ENCODE results near the gene DNAH14. TPM values are rescaled to one million over a fixed set of nuclear protein-coding genes. Genes with fewer than 3 reads are reported as not detected.

Gene DNAH14
- total and polyA plus RNA-seq, 2 donors (not counting 1 experiment from before 2014, with no cell fraction given), result not detected

DNA sequence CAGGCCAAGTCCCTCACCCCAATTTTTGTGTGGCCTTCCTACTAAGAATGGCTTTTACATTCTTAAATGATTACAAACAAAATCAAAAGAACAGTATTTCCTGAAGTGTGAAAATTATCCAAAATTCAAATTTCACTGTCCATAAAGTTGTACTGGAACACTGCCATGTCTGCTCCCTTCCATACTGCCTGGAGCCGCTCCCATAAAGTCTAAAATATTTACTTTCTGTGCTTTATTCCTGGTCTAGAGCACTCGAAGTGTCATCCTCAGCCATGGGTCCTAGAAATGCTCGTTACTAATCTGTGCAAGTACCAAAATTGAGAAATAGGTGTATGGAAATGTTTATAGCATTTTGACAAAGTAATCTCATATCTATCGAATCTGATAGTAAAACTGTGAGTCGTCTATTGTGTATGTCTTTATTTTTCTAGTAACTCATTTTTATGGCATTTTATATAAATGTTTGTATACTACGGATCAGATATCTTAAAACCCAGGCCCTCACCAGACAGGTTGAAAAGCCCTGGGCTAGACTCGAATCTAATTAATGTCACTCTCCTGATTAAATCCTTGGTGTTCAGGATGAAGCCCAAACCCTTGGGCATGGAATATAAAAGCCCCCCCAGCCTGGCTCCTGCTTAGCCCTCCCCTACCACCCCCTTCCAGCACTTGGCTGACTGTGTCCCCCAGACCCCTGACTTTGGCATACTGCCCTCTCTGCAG, 493.5 kb downstream of the DNAH14 start:
- Mint-ChIP-seq H3K4me1 (peaks cover 54% of the 10 kb centered on the region), H3K27me3 (no peaks in the 10 kb centered on the region), H3K4me3 (no peak overlapping the region), H3K27ac (no peak overlapping the region), H3K9me3 (ENCODE audit: insufficient read depth) (no peaks in the 10 kb centered on the region)
- Histone ChIP-seq H3K9me3 (ENCODE audit: control extremely low read depth in 1 of 3, control insufficient read depth in 2 of 3, insufficient read depth in 1 of 3, low read length in 2 of 3) (no peaks in the 10 kb centered on the region), H3K79me2 (ENCODE audit: control insufficient read depth, insufficient read depth, low read length) (peaks cover 85% of the 10 kb centered on the region), H3K27me3 (replicated peaks in 1 of 4; ENCODE audit: control extremely low read depth in 1 of 4, control insufficient read depth in 3 of 4, insufficient read depth in 4 of 4, low read length in 3 of 4) (no peaks in the 10 kb centered on the region), H3K4me3 (ENCODE audit: control extremely low read depth in 1 of 5, extremely low read depth in 1 of 5, insufficient read depth in 1 of 5, low read depth in 2 of 5, low read length in 4 of 5) (no peak overlapping the region), H3K9ac (ENCODE audit: low read length) (no peak overlapping the region), H4K20me1 (ENCODE audit: control insufficient read depth, insufficient read depth, low read length, poor library complexity, severe bottlenecking) (peaks cover 73% of the 10 kb centered on the region), H3K4me1 (ENCODE audit: control insufficient read depth in 2 of 2, insufficient read depth in 2 of 2, low read length in 2 of 2) (peaks cover 39 to 41% of the 10 kb centered on the region in 2 donors), H2AFZ (ENCODE audit: insufficient read depth, low read depth, low read length, poor library complexity, severe bottlenecking) (no peak overlapping the region), H3K36me3 (replicated peaks in 1 of 2; ENCODE audit: control extremely low read depth in 1 of 2, control insufficient read depth in 1 of 2, extremely low read depth in 1 of 2, insufficient read depth in 2 of 2, low read length in 1 of 2) (peaks cover 0 to 48% of the 10 kb centered on the region in 2 experiments), H3K4me2 (replicated peaks; ENCODE audit: low read depth, low read length, poor library complexity, severe bottlenecking) (no peak overlapping the region), H3K27ac (ENCODE audit: low read length in 2 of 2) (peak overlapping the region in 1 of 2 donors; percentile 57)
- intact Hi-C loops (cut with micrococcal nuclease), result no loop called here
- WGBS (ENCODE audit: insufficient coverage), result 93% methylated on average over 3 of the region's 7 CpGs
- DNase-seq, result no peak
- TF ChIP-seq, protein P1, sequence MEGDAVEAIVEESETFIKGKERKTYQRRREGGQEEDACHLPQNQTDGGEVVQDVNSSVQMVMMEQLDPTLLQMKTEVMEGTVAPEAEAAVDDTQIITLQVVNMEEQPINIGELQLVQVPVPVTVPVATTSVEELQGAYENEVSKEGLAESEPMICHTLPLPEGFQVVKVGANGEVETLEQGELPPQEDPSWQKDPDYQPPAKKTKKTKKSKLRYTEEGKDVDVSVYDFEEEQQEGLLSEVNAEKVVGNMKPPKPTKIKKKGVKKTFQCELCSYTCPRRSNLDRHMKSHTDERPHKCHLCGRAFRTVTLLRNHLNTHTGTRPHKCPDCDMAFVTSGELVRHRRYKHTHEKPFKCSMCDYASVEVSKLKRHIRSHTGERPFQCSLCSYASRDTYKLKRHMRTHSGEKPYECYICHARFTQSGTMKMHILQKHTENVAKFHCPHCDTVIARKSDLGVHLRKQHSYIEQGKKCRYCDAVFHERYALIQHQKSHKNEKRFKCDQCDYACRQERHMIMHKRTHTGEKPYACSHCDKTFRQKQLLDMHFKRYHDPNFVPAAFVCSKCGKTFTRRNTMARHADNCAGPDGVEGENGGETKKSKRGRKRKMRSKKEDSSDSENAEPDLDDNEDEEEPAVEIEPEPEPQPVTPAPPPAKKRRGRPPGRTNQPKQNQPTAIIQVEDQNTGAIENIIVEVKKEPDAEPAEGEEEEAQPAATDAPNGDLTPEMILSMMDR (IDR thresholded peaks at IDR 0.05), result no peak
- TF ChIP-seq EZH2 (IDR thresholded peaks at IDR 0.05; ENCODE audit: borderline replicate concordance, insufficient read depth, low read depth, low read length, poor library complexity, severe bottlenecking), result no peak
- ATAC-seq (ENCODE audit: low read depth), result no peak
- POLR2A ChIA-PET, result interaction anchor here (0.6 to 1.0 kb wide), 2 partner anchors 45 to 500 kb away, joined by 3 to 6 read pairs; no protein-coding TSS in a partner anchor
- CTCF ChIA-PET, result interaction anchor here (0.7 to 8.2 kb wide), 3 partner anchors 21 to 350 kb away, joined by 3 to 104 read pairs (median 4); no protein-coding TSS in a partner anchor

DNA sequence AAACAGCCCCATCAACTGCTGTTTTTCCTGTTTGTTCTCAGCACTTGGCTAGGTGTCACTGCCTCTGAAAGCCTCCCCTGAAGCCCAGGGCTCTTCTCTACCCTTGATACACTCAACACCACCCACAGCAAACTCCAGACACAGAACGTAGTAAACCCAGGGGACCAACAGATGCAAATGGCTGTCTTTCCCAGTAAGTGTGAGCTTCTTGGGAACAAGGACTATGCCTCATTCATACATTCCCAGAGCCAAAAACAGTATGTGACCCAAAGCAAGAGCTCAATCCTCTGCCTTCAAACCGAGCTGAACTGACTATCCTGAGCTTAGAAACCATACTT, 494.0 kb downstream of the DNAH14 start:
- intact Hi-C loops (cut with micrococcal nuclease), result no loop called here
- DNase-seq (no peak), ATAC-seq (ENCODE audit: low read depth) (no peak)
- ChIA-PET POLR2A (interaction anchor here (1.0 kb wide), 1 partner anchor 44 kb away, joined by 3 read pairs; no protein-coding TSS in a partner anchor), CTCF (interaction anchor here (8.2 kb wide), 1 partner anchor 20 kb away, joined by 104 read pairs; no protein-coding TSS in a partner anchor)
- Mint-ChIP-seq H3K27me3 (no peaks in the 10 kb centered on the region), H3K9me3 (ENCODE audit: insufficient read depth) (no peaks in the 10 kb centered on the region), H3K27ac (no peak overlapping the region), H3K4me3 (peak overlapping the region; percentile 13), H3K4me1 (peaks cover 54% of the 10 kb centered on the region)
- 68% methylated on average over 2 of the region's 2 CpGs for WGBS (ENCODE audit: insufficient coverage)
- Histone ChIP-seq H2AFZ (ENCODE audit: insufficient read depth, low read depth, low read length, poor library complexity, severe bottlenecking) (no peak overlapping the region), H3K4me2 (replicated peaks; ENCODE audit: low read depth, low read length, poor library complexity, severe bottlenecking) (no peak overlapping the region), H3K27me3 (replicated peaks in 1 of 4; ENCODE audit: control extremely low read depth in 1 of 4, control insufficient read depth in 3 of 4, insufficient read depth in 4 of 4, low read length in 3 of 4) (no peaks in the 10 kb centered on the region), H3K9ac (ENCODE audit: low read length) (no peak overlapping the region), H3K9me3 (ENCODE audit: control extremely low read depth in 1 of 3, control insufficient read depth in 2 of 3, insufficient read depth in 1 of 3, low read length in 2 of 3) (no peaks in the 10 kb centered on the region), H3K79me2 (ENCODE audit: control insufficient read depth, insufficient read depth, low read length) (peaks cover 83% of the 10 kb centered on the region), H3K4me3 (ENCODE audit: control extremely low read depth in 1 of 5, extremely low read depth in 1 of 5, insufficient read depth in 1 of 5, low read depth in 2 of 5, low read length in 4 of 5) (no peak overlapping the region), H4K20me1 (ENCODE audit: control insufficient read depth, insufficient read depth, low read length, poor library complexity, severe bottlenecking) (peaks cover 72% of the 10 kb centered on the region), H3K36me3 (replicated peaks in 1 of 2; ENCODE audit: control extremely low read depth in 1 of 2, control insufficient read depth in 1 of 2, extremely low read depth in 1 of 2, insufficient read depth in 2 of 2, low read length in 1 of 2) (peaks cover 0 to 43% of the 10 kb centered on the region in 2 experiments), H3K27ac (ENCODE audit: low read length in 2 of 2) (no peak overlapping the region), H3K4me1 (ENCODE audit: control insufficient read depth in 2 of 2, insufficient read depth in 2 of 2, low read length in 2 of 2) (peaks cover 39 to 41% of the 10 kb centered on the region in 2 donors)
- TF ChIP-seq EZH2 (IDR thresholded peaks at IDR 0.05; ENCODE audit: borderline replicate concordance, insufficient read depth, low read depth, low read length, poor library complexity, severe bottlenecking), result no peak
- TF ChIP-seq, protein P1 (IDR thresholded peaks at IDR 0.05), result no peak

Data from B cell (primary cell).